A549 (cell line): ENCODE results near the gene SIVA1.

Experiments
- CEBPB ChIP-seq, 2 experiments: fragments of >200 bp in 1 of 2; sonication (Bioruptor Twin) in 1 of 2; formaldehyde crosslinking in 1 of 2; IDR thresholded peaks; 2 replicates each; pipeline ENCODE4 v1.6.1; 2012 to 2016
- CTCF ChIP-seq: fragments of >200 bp; sonication (Bioruptor Twin); formaldehyde crosslinking; IDR thresholded peaks from 3 replicates; pipeline ENCODE4 v1.5.1; 2016
- ESRRA ChIP-seq: fragments of 150-350 bp; IDR thresholded peaks from 2 replicates; pipeline ENCODE4 v1.6.1; 2014; ENCODE audit warnings: mild to moderate bottlenecking, low read length, borderline replicate concordance
- HEYL ChIP-seq: fragments of 250-450 bp; sonication (Bioruptor Pico); IDR thresholded peaks from 2 replicates; pipeline ENCODE4 v1.8.0; 2021; ENCODE audit warnings: mild to moderate bottlenecking, moderate library complexity
- HMGXB4 ChIP-seq: fragments of 250-450 bp; sonication (Bioruptor Pico); IDR thresholded peaks from 2 replicates; pipeline ENCODE4 v1.5.0; 2021; ENCODE audit warnings: mild to moderate bottlenecking, moderate library complexity, borderline replicate concordance
- JUN ChIP-seq, 2 experiments: fragments of >200 bp; sonication (Bioruptor Twin); formaldehyde crosslinking; IDR thresholded peaks; 2 replicates in 1 of 2; 3 replicates in 1 of 2; pipeline ENCODE4 v1.6.1; 2016 to 2017
- MAX ChIP-seq: IDR thresholded peaks from 2 replicates; pipeline ENCODE4 v1.6.1; 2012
- NR3C1 ChIP-seq: fragments of >200 bp; sonication (Bioruptor Twin); formaldehyde crosslinking; IDR thresholded peaks from 3 replicates; pipeline ENCODE4 v1.6.1; 2017
- POLR2A ChIP-seq: IDR thresholded peaks from 2 replicates; pipeline ENCODE4 v1.6.1; 2012; ENCODE audit warnings: mild to moderate bottlenecking, low read length
- RAD21 ChIP-seq, 2 experiments: fragments of >200 bp in 1 of 2; sonication (Bioruptor Twin) in 1 of 2; formaldehyde crosslinking in 1 of 2; IDR thresholded peaks in 1 of 2; conservative IDR thresholded peaks in 1 of 2; 2 replicates in 1 of 2; 3 replicates in 1 of 2; pipeline ENCODE4 v1.6.1; 2012 to 2018; ENCODE audit warnings: inconsistent platforms in 1 of 2
- TP53 ChIP-seq: fragments of 250-450 bp; sonication (Bioruptor Pico); IDR thresholded peaks from 2 replicates; pipeline ENCODE4 v1.5.0; 2021; ENCODE audit warnings: mild to moderate bottlenecking, moderate library complexity
- ZNF302 ChIP-seq: fragments of 250-450 bp; sonication (Bioruptor Pico); IDR thresholded peaks from 2 replicates; pipeline ENCODE4 v1.9.0; 2021; ENCODE audit warnings: inconsistent platforms, mild to moderate bottlenecking, moderate library complexity

GRCh38 chr14:104741803-104742251 is 11.1 kb upstream of the SIVA1 start:
- TF ChIP-seq CEBPB (IDR thresholded peaks at IDR 0.05) = no peak
- no peak for TF ChIP-seq HMGXB4 (CRISPR knock-in tag)
- no peak for TF ChIP-seq ZNF302 (CRISPR knock-in tag)
- no peak for TF ChIP-seq CTCF
- no peak for TF ChIP-seq MAX
- TF ChIP-seq JUN (IDR thresholded peaks at IDR 0.05) = no peak
- TF ChIP-seq NR3C1 = no peak
- TF ChIP-seq POLR2A = no peak
- TF ChIP-seq TP53 (CRISPR knock-in tag) = no peak
- no peak for TF ChIP-seq ESRRA
- no peak for TF ChIP-seq RAD21 (conservative IDR thresholded peaks at IDR 0.05 in 1 of 2, IDR thresholded peaks at IDR 0.05 in 1 of 2)
- TF ChIP-seq HEYL (CRISPR knock-in tag) = no peak
